HG03103 (cell line): ENCODE results near the gene SNAPC3.

ENCODE experiments used
- ATAC-seq: cut with Tn5 transposase; IDR thresholded peaks from one replicate; pipeline ENCODE4 v1.9.1; 2021; ENCODE audit warnings: low read depth; ENCODE audit not compliant: unreplicated experiment

Gene SNAPC3

DNA sequence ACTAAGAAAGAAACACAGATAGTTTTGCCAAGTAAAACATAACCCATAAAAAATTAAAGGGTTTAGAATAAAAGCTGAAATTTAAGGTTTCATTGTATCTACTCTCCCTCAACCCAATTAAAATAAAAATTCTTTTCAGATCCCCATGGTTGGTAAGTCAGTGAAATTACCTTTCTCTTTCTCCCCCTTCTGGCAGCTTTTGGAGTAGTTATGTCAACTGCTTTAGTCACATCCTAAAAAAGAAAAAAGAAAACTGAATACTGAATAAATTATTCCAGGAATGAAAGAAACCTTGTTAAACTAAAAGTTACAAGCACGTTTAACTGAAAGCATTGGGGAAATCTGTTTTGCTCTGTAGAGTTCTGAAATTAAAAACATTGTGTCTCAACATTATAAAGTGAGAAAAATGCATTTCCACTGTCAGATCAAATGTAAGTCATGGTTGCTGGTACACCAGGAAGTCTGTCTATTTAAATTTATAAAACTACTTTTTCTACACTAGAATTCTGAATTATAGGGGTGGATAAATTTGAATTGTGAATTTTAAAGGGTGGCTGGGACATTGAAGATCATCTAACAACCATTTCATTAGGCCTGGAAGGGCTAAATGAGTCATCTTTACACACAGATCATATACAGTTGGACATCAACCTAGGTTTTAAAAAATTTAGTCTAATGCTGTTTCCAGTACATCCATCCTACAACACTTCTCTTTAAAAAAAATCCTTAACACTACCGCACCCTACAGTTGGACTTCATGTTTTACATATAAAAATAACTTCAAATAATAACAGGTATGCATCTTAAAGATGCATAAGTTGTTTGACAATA is 63.4 kb downstream of the SNAPC3 start:
- ATAC-seq, result no peak

DNA sequence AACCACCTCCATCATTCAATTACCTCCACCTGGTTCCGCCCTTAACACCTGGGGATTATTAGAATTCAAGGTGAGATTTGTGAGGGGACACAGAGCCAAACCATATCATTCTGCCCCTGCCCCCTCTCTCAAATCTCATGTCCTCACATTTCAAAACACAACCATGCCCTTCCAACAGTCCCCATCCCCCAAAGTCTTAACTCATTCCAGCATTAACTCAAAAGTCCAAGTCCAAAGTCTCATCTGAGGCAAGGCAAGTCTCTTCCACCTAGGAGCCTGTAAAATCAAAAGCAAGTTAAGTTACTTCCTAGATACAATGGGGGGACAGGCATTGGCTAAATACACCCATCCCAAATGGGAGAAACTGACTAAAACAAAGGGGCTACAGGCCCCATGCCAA is 69.3 kb downstream of the SNAPC3 start:
- ATAC-seq, result no peak

DNA sequence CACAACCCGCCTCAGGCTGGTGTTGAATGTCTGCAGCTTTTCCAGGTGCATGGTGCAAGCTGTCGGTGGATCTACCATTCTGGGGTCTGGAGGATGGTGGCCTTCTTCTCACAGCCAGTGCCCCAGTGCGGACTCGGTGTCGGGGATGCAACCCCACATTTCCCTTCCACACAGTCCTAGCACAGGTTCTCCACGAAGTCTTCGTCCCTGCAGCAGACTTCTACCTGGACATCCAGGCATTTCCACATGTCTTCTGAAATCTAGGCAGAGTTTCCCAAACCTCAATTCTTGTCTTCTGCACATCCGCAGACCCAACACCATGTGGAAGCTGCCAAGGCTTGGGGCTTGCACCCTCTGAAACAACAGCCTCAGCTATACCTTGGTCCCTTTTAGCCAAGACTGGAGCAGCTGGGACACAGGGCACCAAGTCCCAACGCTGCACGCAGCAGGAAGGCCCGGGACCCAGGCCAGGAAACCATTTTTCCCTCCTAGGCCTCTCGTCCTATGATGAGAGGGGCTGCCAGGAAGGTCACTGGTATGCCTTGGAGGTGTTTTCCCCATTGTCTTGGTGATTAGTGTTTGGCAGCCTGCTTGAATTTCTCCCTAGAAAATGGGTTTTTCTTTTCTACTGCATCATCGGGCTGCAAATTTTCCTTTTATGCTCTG is 69.9 kb downstream of the SNAPC3 start:
- no peak for ATAC-seq

DNA sequence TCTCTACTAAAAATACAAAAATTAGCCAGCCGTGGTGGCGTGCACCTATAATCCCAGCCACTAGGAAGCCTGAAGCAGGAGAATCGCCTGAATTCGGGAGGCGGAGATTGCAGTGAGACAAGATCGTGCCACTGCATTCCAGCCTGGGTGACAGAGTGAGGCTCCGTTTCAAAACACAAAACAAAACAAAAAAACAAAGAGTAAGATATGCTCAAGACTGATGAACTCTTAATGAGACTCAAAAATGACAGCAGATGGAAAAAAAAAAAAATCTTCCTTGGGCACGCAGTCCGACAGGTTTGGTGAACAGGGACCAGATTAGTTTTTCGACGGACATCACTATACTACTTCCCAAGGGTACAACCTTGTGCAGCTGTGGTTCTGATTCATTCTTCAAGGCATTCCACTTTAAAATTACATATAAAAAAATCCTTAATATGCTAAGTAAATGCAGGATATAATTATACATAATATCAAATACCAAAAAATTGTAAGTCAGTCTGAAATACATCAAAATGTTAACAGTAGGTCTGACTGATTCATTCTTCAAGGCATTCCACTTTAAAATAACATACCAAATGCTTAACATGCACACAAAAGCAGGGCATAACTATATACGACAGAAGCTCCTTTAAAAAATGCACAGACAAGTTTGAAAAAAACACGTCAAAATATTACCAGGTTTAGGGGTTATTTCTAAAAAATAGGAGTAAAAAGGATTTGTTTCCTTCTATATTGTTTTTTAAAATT is 75.7 kb downstream of the SNAPC3 start:
- no peak for ATAC-seq

DNA sequence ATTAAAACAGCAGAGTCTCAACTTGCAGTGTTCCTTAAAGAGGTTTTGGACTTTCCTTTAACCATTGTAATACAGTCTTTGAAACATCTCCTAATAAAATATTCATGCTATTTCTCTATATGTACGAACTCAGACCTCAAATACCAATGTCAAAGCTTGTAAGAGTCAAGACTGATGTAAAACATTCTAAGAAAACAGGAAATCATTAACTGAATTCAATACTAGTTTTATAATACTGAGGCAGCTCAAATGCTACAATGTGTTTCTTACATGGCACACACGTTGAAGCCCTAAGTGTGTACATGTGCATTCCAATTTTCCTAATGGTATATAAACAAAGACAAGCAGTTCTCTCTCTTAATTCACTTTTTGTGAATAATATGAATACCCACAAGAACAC is 76.5 kb downstream of the SNAPC3 start:
- no peak for ATAC-seq

DNA sequence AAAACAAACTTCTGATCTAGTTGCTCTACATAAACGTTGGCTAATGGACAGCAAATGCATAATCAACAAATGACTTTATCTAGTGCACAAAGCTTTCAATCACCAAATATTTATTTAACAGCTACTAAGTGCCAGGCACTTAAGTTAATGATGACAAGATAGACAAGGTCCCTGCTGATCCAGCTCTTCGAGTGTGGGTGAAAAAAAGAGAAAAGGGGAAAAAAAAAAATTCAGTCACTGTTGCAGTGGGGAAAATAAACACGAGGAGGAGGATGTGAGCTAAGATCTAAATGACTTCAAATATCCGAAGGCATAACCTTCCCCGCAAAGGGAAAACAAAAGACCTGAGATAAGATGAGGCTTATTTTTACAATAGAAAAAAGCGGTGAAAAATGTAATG is 78.5 kb downstream of the SNAPC3 start:
- ATAC-seq, result no peak

DNA sequence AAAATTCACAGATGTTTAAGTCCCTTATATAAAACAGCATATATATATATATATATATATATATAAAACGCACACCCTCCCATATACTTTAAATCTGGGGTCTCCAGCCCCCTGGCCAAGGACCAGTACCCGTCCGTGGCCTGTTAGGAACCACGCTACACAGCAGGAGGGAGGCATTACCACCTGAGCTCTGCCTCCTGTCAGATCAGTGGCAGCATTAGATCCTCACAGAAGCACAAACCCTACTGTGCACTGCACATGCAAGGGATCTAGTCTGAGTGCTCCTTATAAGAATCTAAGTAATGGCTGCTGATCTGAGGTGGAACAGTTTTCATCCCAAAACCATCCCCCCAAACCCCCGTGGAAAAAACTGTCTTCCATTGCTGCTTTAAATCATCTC is 79.1 kb downstream of the SNAPC3 start:
- ATAC-seq, result no peak

DNA sequence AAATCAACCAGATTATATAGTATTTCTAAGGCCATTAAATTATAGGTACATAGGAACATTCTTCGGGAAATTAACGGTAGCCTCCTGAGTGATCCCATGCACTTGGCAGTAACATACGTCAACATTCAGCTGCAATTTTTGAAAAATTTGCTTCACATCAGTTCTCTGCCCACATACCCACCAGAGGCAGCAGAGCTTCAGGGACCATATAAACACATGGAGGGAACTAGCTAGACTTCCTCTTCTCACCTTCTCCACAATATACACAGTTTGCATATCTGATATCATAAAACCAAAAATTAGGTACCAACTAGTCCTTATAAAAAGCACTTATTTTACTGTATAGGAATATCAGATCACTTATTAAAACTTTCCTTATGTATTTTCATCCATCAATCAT is 83.2 kb downstream of the SNAPC3 start:
- ATAC-seq, result no peak

DNA sequence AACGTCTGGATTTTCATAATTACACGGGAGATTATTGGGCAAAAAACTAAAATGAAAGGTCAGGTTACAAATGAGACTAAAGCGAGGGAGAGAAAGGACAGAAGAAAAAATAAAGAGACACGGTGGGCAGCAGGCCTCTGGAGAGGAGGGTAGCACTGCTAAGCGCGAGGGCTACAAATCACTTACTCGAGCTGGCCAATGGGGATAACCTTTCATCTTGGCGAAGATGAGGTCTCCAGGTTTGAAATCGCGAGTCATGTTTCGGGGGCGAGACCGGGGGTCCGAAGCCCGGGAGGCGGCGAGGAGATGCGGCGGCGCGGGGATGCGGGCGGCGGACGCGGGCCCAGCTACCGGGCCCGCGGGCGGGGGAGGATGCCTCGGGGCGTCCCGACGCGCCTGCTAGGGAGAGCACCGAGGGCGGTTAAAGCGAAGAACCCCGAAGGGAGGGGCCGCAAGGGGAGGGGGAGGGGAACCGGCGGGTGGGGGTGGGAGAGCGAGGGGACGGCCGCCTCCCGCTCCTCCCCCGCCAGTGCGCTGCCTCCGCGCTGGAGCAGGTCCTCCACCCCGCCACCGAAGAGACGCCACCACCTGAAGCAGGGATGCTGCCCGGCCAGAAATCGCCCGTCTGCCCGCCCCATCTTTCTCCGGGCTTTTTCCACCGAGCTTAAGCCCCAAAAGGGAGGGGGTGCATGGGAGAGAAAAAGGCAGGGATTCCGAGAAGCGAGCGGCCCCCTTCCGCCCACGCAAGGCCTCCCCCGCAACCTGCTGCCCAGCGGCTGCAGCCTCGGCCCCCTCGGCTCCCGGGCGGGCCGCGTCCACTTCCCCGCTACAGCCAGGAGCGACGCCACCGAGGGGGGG is 87.5 kb downstream of the SNAPC3 start:
- peak; percentile 21 for ATAC-seq

DNA sequence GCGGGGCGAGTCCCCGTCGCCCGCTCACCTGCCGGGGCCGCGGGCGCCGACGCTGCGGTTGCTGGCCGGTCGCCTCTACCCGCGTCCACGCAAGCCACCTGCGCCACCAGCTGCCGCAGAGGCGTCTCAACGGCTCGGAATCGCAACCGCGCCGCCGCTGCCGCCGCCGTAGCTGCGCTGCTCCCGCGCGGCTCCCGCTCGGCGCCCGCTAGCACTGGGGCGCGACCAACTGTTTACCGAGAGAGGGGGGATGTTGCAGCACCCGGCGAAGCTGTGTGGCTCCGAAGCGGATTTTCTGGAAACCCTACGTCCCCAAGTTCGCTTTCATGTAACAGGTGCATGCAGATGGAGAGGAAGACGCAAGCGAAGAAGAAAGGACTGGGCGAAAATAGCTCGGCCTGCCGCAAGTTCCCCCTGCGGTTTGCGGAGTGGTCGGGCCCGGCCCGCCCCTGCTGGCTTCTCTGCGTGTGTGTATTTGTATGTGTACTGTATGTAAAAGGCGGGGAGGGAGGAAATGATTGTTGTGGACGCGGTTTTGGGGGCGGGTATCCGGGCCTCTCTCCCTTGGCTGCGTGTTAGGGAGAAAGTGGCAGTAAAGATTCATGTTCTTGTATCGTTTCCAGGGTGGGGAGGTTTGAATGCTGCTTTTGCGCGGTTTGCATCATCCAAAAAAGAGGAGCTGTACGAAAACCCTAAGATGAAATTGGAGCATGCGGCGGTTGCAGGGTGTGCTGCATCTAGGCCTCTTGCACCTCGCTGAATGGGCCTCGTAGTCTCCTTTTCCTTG is 88.3 kb downstream of the SNAPC3 start, which contains the start of gene PSIP1:
Gene PSIP1, minus strand, starts transcription at position 182 of the 787 bp plus-strand sequence. CDS start 782 bp downstream, outside the sequence.
- ATAC-seq, result peak; percentile 79
